Choroid plexus epithelial cell (primary cell): Measurements from ENCODE around the gene RBM42.

Source experiments
- DNase-seq: peaks from one replicate; pipeline ENCODE4 v3.0.0-alpha.2; 2010; ENCODE audit warnings: low read depth
- H3K4me3 ChIP-seq: 2 replicates; pipeline ENCODE4 v1.5.1; 2011; ENCODE audit warnings: low read depth, mild to moderate bottlenecking, control low read depth, low read length, moderate library complexity
- TF ChIP-seq, protein P1 (sequence below): conservative IDR thresholded peaks from 2 replicates; pipeline ENCODE4 v1.5.1; 2011; ENCODE audit warnings: low read depth, mild to moderate bottlenecking, control low read depth, inconsistent platforms, low read length, moderate library complexity

Gene RBM42

GRCh38 chr19:35637165-35637564 is 8.3 kb downstream of the RBM42 start:
- no peak for DNase-seq
- no peak overlapping the region for H3K4me3 ChIP-seq
- TF ChIP-seq, protein P1, sequence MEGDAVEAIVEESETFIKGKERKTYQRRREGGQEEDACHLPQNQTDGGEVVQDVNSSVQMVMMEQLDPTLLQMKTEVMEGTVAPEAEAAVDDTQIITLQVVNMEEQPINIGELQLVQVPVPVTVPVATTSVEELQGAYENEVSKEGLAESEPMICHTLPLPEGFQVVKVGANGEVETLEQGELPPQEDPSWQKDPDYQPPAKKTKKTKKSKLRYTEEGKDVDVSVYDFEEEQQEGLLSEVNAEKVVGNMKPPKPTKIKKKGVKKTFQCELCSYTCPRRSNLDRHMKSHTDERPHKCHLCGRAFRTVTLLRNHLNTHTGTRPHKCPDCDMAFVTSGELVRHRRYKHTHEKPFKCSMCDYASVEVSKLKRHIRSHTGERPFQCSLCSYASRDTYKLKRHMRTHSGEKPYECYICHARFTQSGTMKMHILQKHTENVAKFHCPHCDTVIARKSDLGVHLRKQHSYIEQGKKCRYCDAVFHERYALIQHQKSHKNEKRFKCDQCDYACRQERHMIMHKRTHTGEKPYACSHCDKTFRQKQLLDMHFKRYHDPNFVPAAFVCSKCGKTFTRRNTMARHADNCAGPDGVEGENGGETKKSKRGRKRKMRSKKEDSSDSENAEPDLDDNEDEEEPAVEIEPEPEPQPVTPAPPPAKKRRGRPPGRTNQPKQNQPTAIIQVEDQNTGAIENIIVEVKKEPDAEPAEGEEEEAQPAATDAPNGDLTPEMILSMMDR = no peak

GRCh38 chr19:35639321-35639639 is 10.4 kb downstream of the RBM42 start:
- TF ChIP-seq, protein P1 = no peak
- no peak overlapping the region for H3K4me3 ChIP-seq
- no peak for DNase-seq

DNA sequence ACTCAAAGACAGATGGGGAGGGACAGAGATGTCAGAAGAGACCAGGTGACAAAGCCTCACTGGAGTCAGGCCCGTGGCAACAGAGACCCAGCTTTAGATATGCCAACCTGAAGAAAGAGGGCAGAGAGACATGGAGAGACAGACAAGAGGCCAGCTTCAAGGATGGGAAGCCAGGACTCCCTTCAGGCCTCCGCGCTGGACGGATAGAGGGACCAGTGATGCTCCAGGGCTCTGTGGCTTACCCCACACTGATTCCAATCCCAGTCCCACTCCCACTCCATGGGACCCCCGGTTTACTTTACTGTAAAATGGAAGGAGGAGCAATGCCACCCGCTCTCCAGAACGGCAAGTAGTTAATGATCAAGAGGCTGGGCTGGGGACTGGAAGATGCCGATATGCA is 11.0 kb downstream of the RBM42 start:
- no peak for DNase-seq
- TF ChIP-seq, protein P1 = no peak
- H3K4me3 ChIP-seq = no peak overlapping the region

GRCh38 chr19:35641515-35642151 is 12.8 kb downstream of the RBM42 start, which contains the start of gene ETV2:
TSS of gene ETV2 (plus strand) at chr19:35641745. CDS start at chr19:35642461, 716 bp downstream.
- TF ChIP-seq, protein P1 = no peak
- peak within 1 kb of the TSS; percentile 37 for H3K4me3 ChIP-seq
- peak; percentile 38 for DNase-seq

- H3K4me3 ChIP-seq = no peak overlapping the region
- no peak for DNase-seq
- TF ChIP-seq, protein P1 = no peak
These were observed 13.5 kb downstream of the RBM42 start for GRCh38 chr19:35642312-35642711.

GRCh38 chr19:35642798-35643254 is 14.0 kb downstream of the RBM42 start:
- no peak for DNase-seq
- TF ChIP-seq, protein P1 = no peak
- H3K4me3 ChIP-seq = peak overlapping the region; percentile 68
